8988T (cell line): ENCODE results near the gene MMEL1.
"Not testable (repeated sequence)": the region's sequence is repeated elsewhere in the genome, so short reads cannot be mapped to it uniquely, and the experiment has no call there.

ENCODE experiments used
- DNase-seq: peaks from one replicate; pipeline ENCODE4 v3.0.0; 2011

The MMEL1 gene

GRCh38 chr1:2569703-2570102 is 63.1 kb downstream of the MMEL1 start:
- not testable (repeated sequence) for DNase-seq

GRCh38 chr1:2569060-2569459 is 63.8 kb downstream of the MMEL1 start:
- no peak for DNase-seq

GRCh38 chr1:2568187-2568816 is 64.5 kb downstream of the MMEL1 start:
- DNase-seq, result not testable (repeated sequence)

- no peak for DNase-seq
Observed at GRCh38 chr1:2567083-2567679, 65.6 kb downstream of the MMEL1 start.

GRCh38 chr1:2566101-2567045 is 66.4 kb downstream of the MMEL1 start:
- no peak for DNase-seq

GRCh38 chr1:2564815-2565374 is 67.9 kb downstream of the MMEL1 start:
- no peak for DNase-seq

GRCh38 chr1:2564006-2564814 is 68.6 kb downstream of the MMEL1 start:
- no peak for DNase-seq

- DNase-seq, result no peak
Observed at GRCh38 chr1:2563205-2563604, 69.6 kb downstream of the MMEL1 start.

- DNase-seq, result no peak
Observed at GRCh38 chr1:2561898-2562895, 70.6 kb downstream of the MMEL1 start.

- no peak for DNase-seq
Observed at GRCh38 chr1:2561446-2561845, 71.4 kb downstream of the MMEL1 start.

GRCh38 chr1:2560299-2561073 is 72.3 kb downstream of the MMEL1 start:
- no peak for DNase-seq

GRCh38 chr1:2559509-2560298 is 73.1 kb downstream of the MMEL1 start:
- no peak for DNase-seq

- DNase-seq, result no peak
Observed at GRCh38 chr1:2558861-2559260, 74.0 kb downstream of the MMEL1 start.

GRCh38 chr1:2558420-2558819 is 74.4 kb downstream of the MMEL1 start:
- DNase-seq, result no peak

GRCh38 chr1:2557482-2558400 is 75.1 kb downstream of the MMEL1 start:
- no peak for DNase-seq

- no peak for DNase-seq
Observed at GRCh38 chr1:2556678-2557481, 75.9 kb downstream of the MMEL1 start.

GRCh38 chr1:2556277-2556677 is 76.5 kb downstream of the MMEL1 start, which contains the start of gene TNFRSF14:
TSS of gene TNFRSF14 (plus strand) at chr1:2556371. CDS start at chr1:2556665, 294 bp downstream.
- peak; percentile 71 for DNase-seq
